NCI-H1048 (cell line): ENCODE data around the gene GPR173.

ENCODE experiments used
- DNase-seq: peaks from one replicate; lab custom pipeline; 2025; lab: John Stamatoyannopoulos, UW

GPR173 gene, protein sequence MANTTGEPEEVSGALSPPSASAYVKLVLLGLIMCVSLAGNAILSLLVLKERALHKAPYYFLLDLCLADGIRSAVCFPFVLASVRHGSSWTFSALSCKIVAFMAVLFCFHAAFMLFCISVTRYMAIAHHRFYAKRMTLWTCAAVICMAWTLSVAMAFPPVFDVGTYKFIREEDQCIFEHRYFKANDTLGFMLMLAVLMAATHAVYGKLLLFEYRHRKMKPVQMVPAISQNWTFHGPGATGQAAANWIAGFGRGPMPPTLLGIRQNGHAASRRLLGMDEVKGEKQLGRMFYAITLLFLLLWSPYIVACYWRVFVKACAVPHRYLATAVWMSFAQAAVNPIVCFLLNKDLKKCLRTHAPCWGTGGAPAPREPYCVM

DNA sequence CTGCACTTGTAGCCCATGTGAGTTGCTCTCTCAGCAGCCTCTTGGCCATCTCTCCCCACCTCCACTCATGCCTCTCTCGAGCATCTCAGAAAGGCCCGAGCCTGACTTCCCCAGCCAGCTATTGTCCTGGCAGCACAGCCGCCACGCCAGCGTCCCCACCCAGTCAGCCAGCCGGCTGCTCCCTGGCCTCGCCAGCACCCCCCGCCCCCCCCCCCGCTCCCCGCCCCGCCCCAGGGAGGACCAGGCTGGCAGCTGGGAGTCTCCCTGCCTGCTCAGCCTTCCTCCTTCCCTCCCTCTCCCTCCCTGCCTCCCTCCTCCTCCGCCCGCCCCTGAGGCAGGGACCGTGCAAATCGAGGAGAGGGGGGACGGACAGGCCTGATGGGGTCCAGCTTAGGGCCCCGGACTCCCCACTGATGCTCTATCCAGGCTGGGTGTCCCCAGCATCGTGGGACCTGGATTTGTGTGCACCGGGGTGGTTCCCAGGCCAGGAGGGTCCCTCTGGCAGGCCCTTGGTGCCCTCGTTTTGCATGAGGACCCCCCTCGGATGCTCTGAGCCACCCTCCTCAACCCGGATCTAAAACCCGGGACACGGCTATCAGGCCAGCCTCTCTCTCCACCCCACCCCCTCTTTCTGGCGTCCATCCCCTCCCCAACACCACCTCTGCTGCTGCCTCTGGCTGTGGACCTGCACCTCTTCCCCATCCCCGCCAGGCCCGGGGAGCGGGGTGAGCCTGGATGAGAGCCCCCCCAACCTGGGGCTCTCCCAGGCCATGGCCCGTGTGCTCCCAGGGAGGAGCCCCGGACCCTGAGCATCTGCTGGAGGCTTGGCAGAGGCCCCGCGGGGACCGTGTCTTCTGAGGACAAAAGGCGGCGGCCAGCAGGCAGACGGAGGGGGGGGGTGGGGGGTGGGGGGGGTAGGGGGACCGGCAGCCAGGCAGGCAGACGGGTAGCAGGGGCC is at the start of gene GPR173:
Gene GPR173, plus strand, starts transcription at position 621 of the 958 bp plus-strand sequence. CDS start 27,833 bp downstream, outside the sequence.
- DNase-seq: peak; percentile 5

DNA sequence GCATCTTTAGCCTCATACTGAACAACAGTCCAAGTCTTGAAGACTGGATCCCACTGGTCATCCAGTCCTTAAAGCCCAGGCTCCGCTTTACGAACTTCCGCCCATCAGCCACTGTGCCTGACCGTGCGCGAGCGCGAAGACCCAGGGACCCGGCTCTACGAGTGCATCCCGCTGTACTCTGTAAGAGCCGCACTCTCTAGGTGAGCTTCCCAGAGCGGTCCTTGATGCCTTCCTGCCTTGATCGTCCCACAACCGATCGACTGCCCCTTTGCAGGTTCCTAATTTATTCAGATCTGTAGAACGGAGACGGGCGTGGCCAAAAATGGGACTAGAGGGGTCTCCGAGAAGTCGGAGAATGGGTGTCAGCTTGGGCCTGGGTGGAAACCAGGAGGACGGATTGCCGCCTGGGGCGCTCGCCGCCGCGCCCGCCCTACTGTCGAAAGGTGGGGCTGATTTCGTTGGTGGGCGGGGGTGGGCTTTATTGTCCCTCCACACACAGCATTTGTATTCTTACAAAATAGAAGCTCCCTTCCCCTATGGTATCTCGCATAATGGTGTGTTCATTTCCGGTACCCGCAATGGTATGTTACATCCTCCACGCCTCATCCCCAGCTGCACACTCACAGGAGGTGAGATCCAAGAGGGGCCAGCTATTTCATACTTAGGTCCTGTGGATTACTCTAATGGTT is 48.0 kb upstream of the GPR173 start:
- DNase-seq: no peak

DNA sequence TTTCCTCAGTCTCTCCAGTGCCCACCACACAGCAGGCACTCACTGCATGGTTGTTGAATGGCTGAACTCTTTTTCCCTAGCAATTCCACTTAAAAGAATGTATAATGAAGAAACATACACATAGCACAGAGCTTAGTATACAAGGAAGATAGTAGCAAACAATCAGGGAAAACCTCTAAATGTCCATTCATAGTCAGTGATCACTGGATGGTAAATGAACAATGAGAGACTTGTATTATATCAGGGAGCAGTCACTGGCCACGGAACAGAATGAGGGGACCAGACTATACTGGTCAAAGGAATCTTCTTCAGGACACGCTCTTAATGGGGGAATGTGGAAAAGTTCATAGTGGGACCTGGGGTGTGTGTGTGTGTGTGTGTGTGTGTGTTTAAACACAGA is 46.6 kb upstream of the GPR173 start:
- no peak for DNase-seq

DNA sequence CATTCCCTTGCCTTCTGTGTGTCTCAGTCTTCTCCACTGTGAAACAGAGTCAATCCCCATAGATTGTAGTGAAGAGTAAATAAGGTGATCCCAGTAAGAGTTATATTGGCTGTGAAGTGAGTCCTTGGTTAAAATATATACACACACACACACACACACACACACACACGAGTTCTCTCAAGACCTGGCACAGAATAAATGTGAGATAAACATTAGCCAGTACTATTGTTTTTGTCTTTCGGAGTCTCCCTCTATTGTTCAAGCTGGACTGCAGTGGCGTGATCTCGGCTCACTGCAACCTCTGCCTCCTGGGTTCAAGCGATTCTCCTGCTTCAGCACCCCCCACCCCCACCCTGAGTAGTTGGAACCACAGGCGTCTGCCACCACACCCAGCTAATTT is 45.5 kb upstream of the GPR173 start:
- no peak for DNase-seq

DNA sequence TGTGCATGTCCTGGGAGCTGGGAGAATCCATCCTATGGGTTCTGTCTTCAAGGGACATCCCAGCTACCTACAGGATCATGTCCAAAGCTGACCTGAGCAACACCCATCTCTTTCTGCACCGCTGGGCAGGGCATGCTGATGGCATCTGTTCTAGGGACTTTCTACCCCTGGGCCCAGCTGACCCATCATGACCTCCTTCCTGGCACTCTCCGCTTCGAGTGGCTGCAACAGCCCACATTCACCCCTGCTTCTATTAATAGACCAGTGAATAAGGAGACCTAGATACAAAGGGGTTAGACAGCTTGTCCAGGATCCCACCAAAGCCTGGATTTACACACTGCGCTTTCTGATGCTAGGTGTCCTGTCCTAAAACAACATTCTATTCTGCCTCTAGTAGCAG is 44.6 kb upstream of the GPR173 start:
- DNase-seq: no peak

DNA sequence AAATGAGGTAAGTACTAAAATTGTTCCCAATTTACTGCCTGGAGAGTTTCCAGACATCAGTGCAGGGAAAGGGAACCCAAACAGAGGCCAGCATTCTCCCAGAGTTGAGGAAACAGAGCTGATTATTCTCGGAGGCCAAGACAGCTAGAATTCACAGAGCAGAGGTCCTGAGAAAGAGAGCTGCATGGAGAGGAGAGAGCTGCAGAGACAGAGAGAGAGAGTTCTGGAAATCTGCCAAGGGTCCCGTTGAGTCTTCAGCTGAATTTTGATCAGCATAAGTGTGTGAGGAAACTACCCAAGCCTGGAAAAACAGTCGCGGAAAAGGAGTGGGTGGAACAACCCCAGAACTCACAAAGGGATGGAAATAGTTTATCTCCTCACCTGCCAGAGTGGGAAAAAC is 43.8 kb upstream of the GPR173 start:
- DNase-seq: no peak

DNA sequence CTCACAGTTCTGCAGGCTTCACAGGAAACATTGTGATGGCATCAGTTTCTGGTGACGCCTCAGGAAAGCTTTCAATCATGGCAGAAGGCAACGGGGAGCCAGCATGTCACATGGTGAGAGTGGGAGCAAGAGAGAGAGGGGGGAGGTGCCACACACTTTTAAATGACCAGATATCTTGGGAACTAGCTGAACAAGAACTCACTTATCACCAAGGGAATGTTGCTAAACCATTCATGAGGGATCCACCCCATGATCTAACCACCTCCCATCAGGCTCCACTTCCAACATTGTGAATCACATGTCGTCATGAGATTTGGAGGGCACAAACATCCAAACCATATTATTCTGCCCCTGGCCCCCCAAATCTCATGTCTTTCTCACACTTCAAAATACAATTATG is 43.3 kb upstream of the GPR173 start:
- DNase-seq: no peak

DNA sequence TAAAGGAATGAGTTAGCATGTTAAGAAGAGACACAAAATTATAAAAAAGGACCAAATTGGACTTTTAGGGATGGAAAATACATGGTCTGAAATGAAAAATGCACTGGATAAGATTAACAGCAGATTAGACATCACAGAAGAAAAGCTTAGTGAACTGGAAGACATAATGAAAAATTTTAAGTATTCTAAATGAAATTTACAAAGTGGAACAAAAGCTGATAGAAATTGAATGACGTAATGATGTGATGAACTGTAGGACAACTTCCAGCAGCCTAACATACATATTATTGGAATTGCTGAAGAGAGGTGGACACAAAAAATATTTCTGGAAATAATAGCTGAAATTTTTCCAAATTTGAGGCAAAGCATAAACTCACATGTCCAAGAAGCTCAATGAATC is 39.6 kb upstream of the GPR173 start:
- no peak for DNase-seq

DNA sequence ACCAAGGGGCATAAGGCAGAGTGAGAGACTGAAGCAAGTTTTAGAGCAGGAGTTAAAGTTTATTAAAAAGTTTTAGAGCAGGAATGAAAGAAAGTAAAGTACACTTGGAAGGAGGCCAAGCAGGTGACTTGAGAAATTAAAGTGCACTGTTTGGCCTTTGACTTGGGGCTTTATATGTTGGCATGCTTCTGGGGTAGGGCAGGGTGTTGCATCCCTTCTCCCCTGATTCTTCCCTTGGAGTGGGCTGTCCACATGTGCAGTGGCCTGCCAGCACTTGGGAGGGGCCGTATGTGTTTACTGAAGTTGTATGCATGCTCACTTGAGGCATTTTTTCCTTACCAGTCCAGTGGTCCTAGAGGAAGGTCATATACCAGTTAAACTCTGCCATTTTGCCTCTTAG is 35.3 kb upstream of the GPR173 start:
- DNase-seq: no peak

DNA sequence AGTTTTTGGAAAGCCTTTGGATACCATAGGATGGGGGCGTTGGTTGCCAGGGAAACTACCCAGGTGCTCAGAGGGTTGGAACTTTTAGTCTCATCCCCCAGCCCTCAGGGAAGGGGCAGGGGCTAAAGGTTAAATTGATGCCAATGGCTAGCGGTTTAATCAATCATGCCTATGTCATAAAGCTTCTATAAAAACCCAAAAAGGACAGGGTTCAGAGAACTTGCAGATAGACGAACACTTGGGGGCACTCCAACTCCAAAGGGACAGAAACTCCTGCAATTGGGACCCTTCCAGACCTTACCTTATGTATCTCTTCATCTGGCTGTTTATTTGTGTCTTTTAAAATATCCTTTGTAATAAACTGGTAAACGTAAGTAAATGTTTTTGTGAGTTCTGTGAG is 30.0 kb upstream of the GPR173 start:
- DNase-seq: no peak

DNA sequence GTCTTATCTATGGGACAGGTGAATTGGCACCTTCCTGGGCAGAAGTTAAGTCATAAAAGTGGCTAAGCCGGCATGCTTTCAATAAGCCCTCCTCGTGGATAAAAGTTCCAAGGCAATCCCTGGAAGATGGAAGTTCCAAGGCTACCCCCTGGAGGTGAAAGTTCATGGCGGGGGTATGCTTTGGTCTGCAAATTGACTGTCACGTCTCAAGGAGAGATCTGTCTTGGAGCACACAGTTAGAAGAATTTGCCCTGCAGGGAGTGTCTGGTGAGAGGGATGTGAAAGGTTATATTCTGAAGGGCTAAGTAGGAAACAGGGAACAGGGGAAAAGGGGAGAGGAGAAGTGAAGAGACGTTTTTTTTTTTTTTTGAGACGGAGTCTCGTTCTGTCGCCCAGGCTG is 26.2 kb upstream of the GPR173 start:
- DNase-seq: no peak

DNA sequence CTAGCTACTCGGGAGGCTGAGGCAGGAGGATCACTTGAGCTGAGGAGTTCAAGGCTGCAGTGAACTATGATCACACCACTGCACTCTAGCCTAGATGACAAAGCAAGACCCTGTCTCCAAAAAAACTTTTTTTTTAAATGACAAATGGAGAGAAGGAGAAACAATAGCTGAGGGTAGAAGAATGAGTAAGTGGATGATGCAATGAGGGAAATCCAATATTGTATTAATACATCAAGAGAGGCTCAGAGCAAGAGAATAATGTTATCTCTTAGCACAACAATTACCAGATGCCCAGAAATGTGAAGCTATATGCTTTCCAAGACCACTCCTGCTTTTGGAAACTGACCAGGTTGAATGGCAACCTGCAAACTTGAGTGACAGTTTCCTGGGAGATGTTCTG is 19.9 kb upstream of the GPR173 start:
- DNase-seq: no peak

DNA sequence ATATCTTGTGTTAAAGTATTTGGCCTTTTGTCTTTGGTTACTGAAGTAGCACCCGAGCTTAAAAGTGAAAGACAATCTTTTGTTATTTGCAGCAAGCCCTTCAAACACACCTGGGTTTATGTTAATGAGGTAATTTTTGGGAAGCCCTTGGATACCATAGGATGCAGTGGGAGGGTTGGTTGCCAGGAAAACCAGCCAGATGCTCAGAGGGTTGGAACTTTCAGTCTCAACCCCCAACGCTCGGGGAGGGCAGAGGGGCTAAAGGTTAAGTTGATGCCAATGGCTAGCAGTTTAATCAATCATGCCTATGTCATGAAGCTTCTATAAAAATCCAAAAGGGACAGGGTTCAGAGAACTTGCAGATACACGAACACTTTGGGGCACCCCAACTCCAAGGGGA is 17.2 kb upstream of the GPR173 start:
- no peak for DNase-seq

DNA sequence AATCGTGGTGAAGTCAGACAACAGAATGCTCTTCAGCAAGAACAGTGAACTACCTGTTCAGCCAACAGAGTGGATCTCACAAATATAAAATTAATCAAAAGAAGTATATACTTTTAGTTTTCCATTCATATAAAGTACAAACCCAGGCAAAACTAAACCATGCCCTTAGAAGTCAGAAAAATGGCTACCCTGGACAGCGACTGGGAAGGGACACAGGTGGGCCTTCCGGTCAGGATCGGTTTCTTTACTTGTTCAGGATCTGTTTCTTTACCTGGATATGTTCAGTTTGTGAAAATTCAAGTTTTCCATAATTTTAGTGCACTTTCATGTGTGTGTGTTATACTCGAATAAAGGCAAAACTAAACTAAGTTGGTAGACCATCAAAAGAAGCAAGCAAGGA is 12.4 kb upstream of the GPR173 start:
- no peak for DNase-seq

DNA sequence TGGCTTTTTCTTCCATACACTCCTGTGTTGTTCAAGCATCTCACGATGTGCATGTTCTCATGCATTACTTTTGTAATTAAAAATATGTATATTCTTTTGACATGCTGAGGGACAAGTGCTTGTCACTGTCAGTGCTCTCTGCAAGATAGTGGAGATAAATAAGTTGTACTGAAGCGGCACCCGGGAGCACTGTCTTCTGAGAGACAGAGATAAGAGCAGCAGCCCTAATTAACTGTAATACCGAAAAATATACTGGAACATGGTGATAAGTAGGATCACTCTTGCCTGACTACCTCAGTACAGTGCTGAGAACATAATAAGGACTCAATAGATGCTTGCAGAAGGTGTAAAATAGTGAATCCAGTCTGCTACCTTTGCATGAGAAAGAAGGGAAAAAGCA is 9.4 kb upstream of the GPR173 start:
- no peak for DNase-seq

DNA sequence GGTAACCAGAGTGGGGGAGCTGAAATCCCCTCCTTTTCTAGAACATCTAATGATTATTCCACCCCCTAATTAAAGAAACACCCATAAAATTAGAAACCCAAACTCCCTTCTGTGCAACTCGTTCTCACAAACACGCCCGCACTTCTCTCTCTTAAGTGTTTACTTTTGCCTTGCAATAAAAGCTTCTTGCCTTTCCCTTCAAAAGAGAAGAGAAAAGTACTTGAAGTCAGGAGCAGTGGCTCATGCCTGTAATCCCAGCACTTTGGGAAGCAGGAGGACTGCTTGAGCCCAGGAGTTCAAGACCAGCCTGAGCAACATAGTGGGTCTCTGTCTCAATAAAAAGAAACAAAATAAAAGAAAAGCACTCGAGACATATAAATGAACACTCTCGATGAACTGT is 3.6 kb upstream of the GPR173 start:
- DNase-seq: no peak

DNA sequence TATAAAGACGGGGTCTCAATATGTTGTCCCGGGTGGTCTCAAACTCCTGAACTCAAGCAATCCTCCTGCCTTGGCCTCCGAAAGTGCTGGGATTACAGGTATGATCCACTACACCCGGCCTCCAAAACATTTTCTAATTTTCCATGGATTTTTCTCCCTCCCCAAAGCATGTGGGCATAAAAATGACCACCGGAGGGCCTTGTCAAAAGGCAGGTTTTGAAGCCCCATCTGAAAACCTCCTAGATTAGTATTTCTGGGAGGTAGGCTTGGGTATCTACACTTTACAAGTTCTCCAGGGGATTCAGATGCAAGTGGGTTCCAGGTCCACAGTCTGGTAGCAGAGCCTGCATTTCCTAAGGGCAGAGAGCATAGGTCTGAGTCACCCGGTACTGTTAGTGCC is 1.4 kb upstream of the GPR173 start:
- no peak for DNase-seq

DNA sequence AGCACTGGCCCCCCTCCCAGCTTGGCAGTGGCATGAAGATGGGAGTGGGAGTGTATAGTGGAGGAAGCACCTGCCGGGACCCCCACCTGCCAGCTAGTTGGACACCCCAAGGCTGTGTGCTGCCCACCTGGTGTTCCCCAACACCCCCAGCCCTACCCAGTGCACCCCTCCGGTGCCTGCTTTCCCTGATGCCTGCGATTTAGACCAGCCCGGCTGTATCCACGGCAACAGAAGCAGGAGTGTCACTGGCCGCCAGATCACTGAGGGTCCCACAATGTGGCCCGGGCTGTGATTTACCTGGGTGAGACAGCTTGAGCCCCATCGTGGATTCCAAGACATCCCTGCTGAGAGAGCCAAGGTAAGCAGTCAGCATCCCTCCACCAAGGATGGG is 533 bp downstream of the GPR173 start:
- no peak for DNase-seq

DNA sequence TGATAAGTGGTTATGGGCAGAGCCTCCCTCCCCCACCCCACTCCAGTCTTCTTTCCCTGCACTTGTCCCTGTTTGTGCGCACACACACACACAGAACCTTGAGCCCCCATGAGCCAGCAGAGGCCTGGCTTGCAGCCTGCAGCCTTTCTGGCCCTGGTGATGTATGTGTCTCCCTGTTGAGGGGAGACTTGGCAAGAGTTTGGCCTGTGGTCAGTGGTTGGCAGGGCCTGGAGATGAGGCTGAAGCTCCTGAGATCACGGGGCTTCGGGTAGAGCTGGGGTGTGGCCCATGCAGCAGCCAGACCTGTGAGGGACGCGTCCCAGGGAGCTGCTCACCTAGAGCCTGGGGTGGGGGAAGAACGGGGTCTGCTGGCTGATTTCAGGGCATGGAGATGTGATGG is 2.3 kb downstream of the GPR173 start:
- no peak for DNase-seq

DNA sequence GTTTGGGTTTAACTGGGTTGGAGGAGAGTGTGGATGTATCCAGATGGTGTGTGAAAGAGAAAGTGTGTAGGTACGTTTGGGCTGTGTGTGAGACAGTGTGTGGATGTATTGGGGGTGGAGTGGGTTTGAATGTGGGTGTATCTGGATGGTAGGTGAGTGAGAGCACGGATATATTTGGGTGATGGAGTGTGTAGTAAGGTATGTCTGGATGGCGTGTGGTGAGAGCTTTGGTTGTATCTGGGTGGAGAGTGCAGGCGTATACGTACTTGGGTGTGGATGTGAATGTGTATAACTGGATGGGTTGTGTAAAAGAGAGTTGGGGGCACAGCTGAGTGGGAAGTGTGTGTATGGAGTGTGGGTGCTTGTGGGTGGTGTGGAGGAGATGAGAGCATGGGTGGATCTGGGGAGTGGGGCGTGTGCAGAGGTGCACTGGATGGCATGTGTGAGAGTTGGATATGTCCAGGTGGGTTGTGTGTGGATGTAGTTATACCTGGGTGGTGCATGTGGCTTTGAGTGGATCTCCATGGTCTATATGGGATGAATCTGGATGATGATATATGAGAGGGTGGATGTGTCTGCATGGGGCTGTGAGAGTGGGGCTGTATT is 6.8 kb downstream of the GPR173 start:
- DNase-seq: no peak

DNA sequence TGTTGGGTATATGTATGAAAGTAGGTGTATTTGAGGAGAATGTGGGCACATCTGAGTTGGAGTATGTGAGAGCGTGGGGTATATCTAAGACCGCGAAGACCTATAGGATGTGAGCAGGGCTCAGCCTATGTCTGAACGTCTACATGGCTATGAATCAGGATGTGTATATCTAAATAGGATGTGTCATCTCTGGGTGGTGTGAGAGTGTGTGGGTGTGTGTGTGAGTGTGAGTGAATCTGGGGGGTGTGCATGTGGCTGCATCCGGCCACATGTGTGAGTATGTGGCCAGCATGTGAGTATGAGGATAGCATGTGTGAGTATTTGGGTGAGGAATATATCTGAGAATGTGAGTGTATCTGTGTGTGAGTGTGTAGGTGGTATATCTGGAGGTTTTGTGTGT is 7.7 kb downstream of the GPR173 start:
- DNase-seq: no peak

DNA sequence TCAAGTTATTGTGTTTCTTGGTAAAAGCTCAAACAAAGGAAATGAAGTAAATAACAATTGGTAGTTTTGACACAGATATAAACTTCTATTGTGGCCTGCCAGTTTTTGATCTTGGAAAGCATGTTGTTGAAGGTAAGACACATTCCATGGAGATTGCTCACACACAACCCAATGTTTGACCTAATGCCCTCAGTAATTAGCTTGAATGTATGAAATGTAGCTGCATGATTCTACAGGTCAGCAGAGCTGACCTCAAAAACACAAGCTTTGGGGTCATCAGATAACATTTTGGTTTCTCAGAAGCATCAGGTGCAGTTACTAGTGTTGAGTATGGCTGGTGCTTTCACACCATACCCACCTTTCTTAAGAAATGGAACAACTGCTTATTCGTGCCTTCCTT is 16.5 kb downstream of the GPR173 start:
- DNase-seq: no peak
